Effector CD8-positive, alpha-beta T cell (primary cell): Measurements from ENCODE around the gene DLD.
"Not testable (repeated sequence)": the region's sequence is repeated elsewhere in the genome, so short reads cannot be mapped to it uniquely, and the experiment has no call there.

Experiments
- DNase-seq: peaks from one replicate; lab custom pipeline; 2025; lab: John Stamatoyannopoulos, UW

The DLD gene

GRCh38 chr7:107917763-107918651, 27.0 kb downstream of the DLD start:
- no peak for DNase-seq

- DNase-seq = no peak
Measured at GRCh38 chr7:107918948-107919347, 28.0 kb downstream of the DLD start.

DNA sequence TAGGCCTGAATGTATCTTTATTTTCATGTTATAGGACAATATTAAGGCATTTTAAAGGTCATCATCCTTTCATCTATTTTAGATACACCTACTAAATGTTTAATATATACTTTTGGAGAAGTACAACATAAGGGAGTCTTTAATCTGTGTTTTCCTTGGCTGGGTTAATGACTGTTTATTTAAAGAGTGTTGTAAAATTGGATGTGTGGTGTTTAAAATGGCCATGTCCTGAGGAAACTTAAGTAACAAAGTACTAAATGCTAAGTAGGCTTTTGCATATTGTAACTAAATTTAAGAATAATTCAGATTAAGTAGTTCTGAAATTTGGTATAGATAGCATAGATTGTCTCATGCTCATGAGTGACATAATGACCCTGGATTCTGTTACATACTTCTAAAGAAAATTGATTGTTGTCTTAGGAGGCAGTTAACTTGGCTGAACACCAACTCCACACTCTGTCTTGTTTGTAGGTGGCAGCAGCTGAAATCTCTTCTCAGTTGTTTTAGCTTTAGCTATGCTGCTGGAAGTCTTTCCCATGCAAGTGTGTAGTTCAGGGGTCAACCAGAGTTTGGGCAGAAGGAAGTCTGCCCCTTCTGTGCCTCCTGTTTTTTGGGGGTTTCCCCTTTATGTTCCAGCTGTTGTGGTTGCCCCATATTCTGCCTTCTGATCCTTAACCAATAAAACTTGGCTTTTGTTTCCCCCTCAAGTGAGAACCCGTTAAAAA, 29.2 kb downstream of the DLD start:
- no peak for DNase-seq

GRCh38 chr7:107921826-107922225, 30.8 kb downstream of the DLD start:
- DNase-seq = not testable (repeated sequence)

DNA sequence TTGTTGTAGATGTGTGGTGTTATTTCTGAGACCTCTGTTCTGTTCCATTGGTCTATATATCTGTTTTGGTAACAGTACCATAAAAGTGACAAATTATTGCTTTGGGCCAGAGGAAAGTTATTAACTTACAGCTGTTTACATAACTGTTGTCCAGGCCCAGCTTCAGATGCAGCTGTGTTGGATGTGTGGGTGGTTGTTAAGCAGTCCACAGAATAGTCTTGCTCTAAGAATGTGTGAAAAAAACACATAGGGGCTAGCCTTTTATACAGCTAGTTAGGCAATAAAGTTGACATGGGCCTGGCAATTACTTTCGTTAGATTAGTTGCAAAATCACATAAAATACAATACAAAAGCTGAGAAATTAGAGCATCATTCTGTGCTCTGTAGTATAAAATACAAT, 31.9 kb downstream of the DLD start:
- DNase-seq = no peak

- no peak for DNase-seq
Measured at GRCh38 chr7:107924841-107925504, 34.0 kb downstream of the DLD start.

DNA sequence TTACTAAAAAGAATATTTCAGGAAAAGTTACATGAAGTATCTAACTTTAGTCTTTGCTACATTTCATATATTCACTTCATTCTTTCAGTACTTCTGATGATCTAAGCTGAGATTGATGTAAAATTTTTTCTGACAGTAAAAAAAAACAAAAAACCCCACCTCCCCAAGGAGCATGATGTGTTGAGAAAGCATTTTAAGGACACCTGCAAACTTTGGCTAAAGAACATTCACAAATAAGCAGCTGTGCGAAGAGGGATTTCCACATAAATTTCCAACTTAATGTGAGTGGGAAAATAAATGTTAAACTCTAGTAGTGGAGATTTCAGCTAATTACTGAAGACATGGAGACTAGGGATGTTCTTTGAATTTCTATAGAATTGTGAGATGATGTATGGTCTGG, 35.5 kb downstream of the DLD start:
- DNase-seq = no peak

DNA sequence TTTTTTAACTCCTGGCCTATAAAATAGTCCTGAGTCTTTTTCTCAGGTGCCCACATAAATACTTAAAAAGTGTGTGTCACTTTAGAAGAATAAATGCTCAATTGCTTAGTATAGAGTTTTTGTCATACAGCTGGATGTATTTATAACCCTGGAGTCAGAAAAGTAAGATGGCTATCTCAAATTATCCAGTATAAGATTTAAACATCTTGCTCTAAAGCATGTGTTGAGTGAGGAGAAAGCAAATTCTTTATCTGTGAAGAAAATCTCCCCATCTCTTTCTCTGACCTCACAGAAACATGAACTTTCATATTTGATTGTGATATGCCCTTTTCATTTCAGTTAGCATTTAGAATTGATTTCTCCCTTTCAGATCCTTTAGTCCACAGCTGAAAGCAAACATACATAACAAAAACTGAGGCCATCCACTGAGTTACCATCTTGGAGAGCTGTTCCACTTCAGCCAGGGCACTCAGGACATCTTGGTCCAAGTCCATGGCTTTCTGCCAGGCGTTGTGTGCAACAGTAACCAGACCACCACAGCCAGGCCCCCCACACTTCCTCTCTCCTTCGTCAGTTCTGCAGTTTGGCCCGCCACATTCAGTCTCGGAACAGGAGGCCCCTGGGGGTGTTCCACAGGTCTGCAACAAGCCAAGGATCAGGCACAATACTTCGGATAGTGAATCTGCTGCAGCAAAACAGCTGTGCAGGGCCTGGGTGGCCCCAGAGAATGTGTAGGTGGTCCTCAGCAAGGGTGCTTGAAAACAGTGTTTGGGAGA, 40.9 kb downstream of the DLD start:
- no peak for DNase-seq

- DNase-seq = no peak
Measured at GRCh38 chr7:107932805-107933204, 41.8 kb downstream of the DLD start.

GRCh38 chr7:107933386-107934013, 42.5 kb downstream of the DLD start:
- DNase-seq = no peak

GRCh38 chr7:107934991-107935770, 44.2 kb downstream of the DLD start:
- DNase-seq = no peak

DNA sequence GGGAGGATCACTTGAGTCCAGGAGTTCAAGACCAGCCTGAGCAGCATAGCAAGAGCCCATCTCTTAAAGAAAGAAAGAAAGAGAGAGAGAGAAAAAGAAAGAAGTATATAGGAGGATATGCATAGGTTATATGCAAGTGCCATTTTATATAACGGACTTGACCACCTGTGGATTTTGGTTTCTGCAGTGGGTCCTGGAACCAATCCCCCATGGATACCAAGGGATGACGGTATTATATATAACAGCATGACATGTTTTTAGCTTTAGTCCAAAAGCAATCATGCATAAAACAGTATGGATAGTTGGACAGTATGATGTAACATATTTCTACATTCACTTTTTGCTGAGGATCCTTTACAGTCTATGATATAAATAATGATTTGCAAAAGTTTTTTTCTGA, 45.3 kb downstream of the DLD start:
- DNase-seq = no peak

DNA sequence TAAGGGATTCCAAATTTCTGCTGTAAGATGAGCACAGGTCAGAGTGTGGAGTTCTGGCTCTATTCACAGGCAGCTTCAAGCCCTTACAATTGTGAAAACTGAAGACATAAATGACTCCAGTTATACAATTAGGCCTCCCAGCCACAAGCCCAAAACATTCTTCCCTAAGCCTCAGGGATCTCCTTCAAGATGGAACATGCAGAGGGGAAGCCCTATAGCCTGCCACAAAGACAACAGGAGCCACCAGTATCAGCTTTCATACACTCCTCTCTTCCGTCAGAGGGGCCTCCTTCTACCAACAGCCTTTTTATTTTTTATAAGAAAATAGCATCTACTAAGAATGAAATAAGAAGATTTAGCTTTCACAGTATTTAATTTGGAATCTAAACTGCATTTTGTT, 46.5 kb downstream of the DLD start:
- DNase-seq = no peak

DNA sequence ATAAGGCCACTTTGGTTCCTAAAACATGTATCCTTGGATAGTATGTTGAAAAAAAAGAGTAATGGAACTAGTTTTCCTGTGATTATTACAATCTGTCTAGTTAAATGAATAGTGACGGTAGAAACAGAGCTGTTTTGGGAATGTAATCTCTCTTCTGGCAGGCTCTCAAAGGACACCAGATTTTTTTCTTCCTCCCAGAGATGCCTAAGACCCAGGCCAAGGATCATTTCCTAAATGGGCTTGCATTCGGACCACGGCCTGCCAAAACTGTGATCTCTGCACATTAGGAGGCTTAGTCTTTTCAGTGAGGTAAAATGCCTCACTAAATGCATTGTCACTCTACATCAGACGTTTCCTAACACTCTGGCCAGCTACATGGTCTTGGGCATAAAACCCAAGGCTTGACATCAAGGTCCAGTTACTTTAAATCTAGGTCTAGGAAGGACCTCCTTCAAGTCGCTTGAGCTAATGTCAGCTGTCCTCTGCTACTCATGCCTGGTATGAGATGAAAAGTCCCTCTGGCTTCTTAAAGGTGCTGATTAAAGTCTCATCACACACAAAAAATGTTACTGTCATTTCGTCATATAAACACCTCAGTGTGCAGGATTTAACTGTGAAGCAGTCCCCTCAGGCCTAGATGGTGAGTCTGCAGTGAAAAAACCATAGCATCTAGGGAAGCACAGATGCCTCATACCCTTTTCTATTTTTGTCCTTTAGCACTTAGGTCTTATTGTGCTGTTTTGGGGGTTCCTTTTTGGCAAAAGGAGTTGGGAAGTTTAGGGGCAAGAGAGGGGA, 47.7 kb downstream of the DLD start:
- no peak for DNase-seq

DNA sequence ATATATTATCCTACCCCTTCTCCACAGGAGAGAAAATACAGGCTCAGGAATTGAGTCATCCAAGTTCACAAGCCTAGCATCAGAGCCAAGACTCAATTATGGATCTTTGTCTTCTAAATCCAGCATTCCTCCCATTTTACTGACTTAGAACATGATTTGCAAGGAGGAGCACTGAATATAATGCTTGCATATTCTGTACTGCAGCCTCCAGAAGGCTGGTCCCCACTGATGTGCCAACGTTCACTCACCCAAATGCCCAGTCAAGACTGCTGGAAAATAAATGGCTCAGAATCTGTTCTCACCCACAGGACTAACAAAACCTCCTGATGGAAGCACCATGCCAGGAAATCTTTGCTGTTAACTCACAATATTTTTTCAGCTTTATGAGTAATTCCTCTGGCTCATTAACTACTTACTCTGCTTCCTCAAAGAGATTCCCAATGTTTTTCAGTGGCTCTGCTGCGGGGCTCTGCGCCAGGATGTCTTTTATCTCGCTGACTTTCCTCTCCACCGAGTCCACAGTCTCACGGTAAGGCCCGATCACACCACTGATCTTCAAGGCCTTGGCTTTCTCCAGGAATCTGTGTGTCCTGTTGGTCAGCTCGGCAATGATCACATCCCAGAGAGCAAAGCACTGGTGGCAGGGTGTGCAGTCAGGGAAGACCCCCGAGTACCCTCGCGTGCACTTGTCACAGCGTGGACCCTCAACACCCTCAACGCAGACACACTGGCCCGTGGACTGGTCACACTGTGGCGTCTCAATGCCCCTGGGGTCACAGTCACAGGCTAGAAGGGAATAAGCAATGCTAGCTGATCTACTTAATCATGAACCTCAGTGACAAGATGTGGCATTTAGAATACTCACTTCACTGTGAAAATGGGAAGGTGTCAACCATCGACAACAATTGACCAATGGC, 48.8 kb downstream of the DLD start:
- no peak for DNase-seq

GRCh38 chr7:107940951-107941350, 50.0 kb downstream of the DLD start:
- DNase-seq = no peak

DNA sequence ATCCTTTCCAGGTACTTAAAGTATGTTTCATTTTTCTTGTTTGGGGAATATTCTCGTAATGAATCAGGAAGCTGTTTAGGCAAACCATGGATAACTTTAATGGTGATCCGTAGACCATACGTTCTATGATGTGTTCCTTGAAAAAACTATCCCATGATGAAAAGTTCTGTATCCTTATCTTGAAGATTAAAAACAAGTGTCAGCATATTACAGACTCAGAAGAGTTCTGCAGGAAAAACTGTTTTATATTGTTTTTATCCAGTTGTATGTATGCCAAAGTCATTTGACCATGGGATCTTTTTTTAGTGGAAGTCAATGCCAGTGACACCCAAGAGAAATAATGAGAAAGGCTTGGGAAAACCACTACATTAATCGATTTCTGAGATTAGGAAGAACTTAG, 52.0 kb downstream of the DLD start:
- no peak for DNase-seq

- no peak for DNase-seq
Measured at GRCh38 chr7:107944411-107945169, 53.6 kb downstream of the DLD start.
